ENCODE measurements around the gene PAX8.
A peak's percentile ranks its signal among the peaks of the same experiment; 100 is the strongest.

Gene PAX8

DNA sequence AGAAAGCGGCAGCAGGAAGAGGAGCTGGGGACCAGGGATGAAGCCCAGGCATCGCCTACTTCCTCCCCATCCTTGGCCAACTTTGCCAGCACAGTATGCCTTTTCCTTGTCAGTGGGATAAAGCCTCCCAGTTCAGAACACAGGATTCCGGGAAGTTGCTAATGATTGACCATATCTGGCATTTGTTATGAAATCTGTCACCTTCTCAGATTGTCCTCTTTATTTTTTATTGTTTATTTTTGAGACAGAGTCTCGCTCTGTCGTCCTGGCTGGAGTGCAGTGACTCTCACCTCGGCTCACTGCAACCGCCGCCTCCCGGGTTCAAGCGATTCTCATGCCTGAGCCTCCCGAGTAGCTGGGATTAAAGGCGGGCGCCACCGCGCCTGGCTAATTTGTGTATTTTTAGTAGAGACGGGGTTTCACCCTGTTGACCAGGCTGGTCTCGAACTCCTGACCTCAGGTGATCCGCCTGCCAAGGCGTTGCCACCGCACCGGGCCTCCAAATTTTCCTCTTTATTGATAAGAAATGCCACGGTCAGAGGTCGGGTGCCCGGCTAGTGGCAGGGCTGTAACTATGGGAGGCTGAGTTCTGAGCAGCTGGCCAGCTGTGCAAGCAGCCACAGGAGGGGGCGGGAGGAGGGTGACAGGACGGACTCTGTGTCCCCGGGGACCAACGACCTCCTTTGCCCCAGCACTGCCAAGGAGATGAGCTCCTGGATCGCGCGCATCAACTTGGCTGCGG is 80.5 kb downstream of the PAX8 start:
- peak overlapping the region; percentile 53; the same call in 1 of the 2 replicates for H3K9ac ChIP-seq (ENCODE audit: low read depth, low read length)
- H3K36me3 ChIP-seq (ENCODE audit: insufficient read depth, low read length): no peaks in the 10 kb centered on the region
- H3K9me3 ChIP-seq (ENCODE audit: control insufficient read depth, insufficient read depth, low read length): no peaks in the 10 kb centered on the region
- H3K4me1 ChIP-seq (ENCODE audit: insufficient read depth, low read length): no peaks in the 10 kb centered on the region

DNA sequence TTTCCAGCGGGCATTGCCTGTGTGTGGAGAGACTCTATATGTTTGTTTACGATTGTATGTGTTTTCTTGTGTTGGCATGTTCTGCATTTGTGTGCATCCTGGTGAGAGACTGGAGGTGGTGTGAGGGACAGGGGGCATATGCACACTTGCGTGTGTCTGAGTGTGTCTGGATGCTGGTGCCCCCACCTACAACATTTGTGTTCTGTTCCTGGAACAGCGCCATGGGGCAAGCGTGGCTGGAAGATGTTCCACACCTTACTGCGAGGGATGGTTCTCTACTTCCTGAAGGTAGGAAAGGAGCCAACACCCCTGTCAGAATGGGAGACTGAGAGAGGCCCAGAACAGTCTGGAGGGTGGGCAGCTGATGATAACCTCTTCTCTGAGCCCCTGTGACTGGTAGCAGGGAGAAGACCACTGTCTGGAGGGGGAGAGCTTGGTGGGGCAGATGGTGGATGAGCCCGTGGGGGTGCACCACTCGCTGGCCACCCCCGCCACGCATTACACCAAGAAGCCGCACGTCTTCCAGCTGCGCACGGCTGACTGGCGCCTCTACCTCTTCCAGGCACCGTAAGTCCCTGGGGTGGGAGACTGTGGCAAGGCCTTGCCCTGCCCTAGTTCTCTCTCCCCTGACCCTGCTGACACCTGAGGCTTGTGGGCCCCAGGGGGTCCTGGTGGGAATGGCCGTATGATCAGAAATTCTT is 81.2 kb downstream of the PAX8 start:
- Histone ChIP-seq H3K9ac (ENCODE audit: low read depth, low read length) (no peak overlapping the region), H3K9me3 (ENCODE audit: control insufficient read depth, insufficient read depth, low read length) (no peaks in the 10 kb centered on the region), H3K36me3 (ENCODE audit: insufficient read depth, low read length) (no peaks in the 10 kb centered on the region), H3K4me1 (ENCODE audit: insufficient read depth, low read length) (no peaks in the 10 kb centered on the region)

DNA sequence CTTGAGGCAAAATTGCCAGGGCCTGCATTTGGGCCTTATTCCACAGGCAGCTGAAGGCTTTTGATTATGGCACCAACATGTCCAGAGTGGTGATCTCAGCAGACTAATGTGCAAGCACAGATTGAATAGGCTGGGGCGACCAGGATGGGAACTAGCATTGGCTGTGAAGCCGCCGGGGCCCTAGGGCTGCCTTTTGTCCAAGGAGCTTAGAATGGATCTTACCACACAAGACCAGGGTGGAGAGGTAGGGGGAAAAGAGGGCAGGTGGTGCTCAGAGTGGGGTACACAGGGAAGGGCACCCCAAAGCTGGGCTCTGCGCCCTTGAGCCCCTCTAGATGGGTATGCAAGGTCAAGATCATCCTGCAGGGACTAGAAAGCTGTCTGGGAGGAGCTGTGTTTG is 81.9 kb downstream of the PAX8 start:
- H3K36me3 ChIP-seq (ENCODE audit: insufficient read depth, low read length): no peaks in the 10 kb centered on the region
- no peaks in the 10 kb centered on the region for H3K4me1 ChIP-seq (ENCODE audit: insufficient read depth, low read length)
- H3K9me3 ChIP-seq (ENCODE audit: control insufficient read depth, insufficient read depth, low read length): no peaks in the 10 kb centered on the region
- H3K9ac ChIP-seq (ENCODE audit: low read depth, low read length): no peak overlapping the region

DNA sequence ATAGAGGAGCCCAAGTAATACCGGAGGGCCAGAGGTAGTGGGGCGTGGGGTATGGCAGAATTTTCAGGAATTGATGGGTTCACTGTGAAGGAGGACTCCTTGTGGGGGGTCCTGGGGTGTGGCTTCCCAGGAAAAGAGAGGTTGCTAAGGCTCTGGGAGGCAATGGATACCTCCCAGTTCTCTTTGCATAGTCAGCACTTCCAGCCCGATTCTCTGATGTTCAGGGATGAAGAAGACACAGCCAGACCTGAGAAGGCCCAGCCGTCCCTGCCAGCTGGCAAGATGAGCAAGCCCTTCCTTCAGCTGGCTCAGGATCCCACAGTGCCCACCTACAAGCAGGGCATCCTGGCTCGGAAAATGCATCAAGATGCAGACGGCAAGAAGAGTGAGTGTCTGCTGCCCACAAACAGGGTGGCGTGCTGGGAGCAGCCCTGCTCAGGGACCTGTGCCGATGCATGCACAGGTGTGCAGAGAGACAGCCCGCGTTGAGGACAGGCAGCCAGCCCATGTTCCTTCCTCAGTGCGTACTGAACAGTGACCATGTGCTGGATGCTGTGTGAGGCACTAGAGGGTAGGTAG is 82.7 kb downstream of the PAX8 start:
- Histone ChIP-seq H3K9me3 (ENCODE audit: control insufficient read depth, insufficient read depth, low read length) (no peaks in the 10 kb centered on the region), H3K36me3 (ENCODE audit: insufficient read depth, low read length) (no peaks in the 10 kb centered on the region), H3K9ac (ENCODE audit: low read depth, low read length) (no peak overlapping the region), H3K4me1 (ENCODE audit: insufficient read depth, low read length) (no peaks in the 10 kb centered on the region)

DNA sequence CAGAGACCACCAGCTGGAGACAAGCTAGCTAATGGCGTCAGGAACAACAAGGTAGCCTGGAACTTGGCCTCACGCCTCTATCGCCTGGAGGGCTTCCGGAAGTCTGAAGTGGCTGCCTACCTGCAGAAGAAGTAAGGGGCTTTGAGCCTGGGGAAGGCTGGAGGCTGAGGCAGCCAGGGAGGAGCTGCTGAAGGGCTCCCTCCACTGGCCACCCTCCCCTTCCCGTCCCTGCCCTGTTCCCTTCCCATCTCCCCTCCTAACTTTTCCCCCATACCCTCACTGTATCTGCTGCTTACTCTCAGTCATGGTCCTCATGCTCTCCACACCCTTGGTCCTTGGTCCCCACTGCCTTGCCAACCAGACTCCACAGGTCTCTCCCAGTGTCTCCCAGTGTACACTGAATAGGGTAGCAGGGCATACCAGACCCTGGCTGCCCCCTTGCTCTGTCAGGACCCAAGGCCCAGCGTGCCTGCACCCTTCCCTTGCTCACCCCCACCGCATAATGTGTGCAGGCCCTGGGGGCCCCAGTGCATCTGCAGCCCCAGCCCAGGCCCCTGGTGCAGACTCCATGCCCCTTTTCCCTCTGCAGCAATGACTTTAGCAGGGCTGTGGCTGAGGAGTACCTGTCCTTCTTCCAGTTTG is 86.1 kb downstream of the PAX8 start:
- Histone ChIP-seq H3K9me3 (ENCODE audit: control insufficient read depth, insufficient read depth, low read length) (no peaks in the 10 kb centered on the region), H3K9ac (ENCODE audit: low read depth, low read length) (no peak overlapping the region), H3K4me1 (ENCODE audit: insufficient read depth, low read length) (no peaks in the 10 kb centered on the region), H3K36me3 (ENCODE audit: insufficient read depth, low read length) (no peaks in the 10 kb centered on the region)

DNA sequence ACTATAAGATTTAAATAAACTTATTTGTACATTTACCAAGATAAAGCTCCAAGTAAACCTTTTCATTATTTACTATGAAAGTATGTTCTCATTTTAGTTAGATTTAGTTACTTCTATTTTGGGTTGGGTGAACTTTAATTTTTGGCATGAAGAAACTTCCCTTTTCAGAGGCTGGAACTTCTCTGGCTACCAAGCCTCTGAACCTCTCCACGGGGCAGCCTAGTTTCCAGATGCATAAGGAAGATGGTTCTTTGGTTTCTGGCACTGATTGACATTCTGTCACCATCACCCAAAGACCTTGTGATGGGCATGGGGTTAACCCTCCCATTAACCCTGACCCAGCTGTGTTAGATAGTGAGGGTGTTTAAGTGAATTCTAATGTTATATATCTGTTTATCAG is 87.8 kb downstream of the PAX8 start:
- Histone ChIP-seq H3K4me1 (ENCODE audit: insufficient read depth, low read length) (no peaks in the 10 kb centered on the region), H3K9ac (ENCODE audit: low read depth, low read length) (no peak overlapping the region), H3K36me3 (ENCODE audit: insufficient read depth, low read length) (no peaks in the 10 kb centered on the region)

DNA sequence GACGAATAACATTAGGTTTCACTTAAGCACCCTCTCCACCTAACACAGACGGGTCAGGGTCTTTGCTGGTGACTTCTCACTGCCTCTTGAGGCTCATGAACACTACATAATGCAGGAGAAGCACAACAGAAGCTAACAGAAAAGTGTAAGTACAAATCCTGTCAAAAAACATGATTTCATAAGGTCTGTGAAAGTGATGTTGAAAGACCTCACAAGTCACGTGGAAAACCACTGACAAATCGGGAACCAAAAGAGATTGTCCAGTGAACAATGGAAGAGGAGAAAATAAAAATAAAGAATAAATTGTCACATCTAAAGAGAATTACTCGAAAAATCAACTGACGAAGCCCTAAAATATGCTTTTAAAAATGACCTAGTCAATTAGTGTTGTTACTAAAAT is 91.0 kb downstream of the PAX8 start:
- no peaks in the 10 kb centered on the region for H3K4me1 ChIP-seq (ENCODE audit: insufficient read depth, low read length)
- H3K9me3 ChIP-seq (ENCODE audit: control insufficient read depth, insufficient read depth, low read length): no peaks in the 10 kb centered on the region
- no peaks in the 10 kb centered on the region for H3K36me3 ChIP-seq (ENCODE audit: insufficient read depth, low read length)
- H3K9ac ChIP-seq (ENCODE audit: low read depth, low read length): no peak overlapping the region

More for the DNA sequence above, 87.8 kb downstream of the PAX8 start:
- no peaks in the 10 kb centered on the region for H3K9me3 ChIP-seq (ENCODE audit: control insufficient read depth, insufficient read depth, low read length)

DNA sequence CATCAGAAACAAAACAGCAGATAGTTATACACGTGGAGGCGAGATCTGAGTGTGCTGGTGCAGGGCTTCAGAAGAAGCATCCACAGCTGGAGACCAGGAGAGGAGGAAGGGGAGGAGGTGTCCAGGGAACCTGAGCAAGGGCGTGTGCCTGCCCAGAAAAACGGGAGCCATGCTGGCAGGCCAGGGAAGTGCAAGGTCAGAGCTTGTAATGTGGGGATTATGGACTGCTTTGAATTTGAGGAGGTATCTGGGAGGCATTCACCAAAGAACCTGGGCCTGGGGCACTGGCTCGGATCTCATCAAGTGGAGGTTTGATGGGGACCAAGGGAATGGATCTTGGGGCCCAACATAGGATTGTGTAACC is 92.3 kb downstream of the PAX8 start:
- Histone ChIP-seq H3K9me3 (ENCODE audit: control insufficient read depth, insufficient read depth, low read length) (no peaks in the 10 kb centered on the region), H3K36me3 (ENCODE audit: insufficient read depth, low read length) (no peaks in the 10 kb centered on the region), H3K4me1 (ENCODE audit: insufficient read depth, low read length) (no peaks in the 10 kb centered on the region), H3K9ac (ENCODE audit: low read depth, low read length) (no peak overlapping the region)

DNA sequence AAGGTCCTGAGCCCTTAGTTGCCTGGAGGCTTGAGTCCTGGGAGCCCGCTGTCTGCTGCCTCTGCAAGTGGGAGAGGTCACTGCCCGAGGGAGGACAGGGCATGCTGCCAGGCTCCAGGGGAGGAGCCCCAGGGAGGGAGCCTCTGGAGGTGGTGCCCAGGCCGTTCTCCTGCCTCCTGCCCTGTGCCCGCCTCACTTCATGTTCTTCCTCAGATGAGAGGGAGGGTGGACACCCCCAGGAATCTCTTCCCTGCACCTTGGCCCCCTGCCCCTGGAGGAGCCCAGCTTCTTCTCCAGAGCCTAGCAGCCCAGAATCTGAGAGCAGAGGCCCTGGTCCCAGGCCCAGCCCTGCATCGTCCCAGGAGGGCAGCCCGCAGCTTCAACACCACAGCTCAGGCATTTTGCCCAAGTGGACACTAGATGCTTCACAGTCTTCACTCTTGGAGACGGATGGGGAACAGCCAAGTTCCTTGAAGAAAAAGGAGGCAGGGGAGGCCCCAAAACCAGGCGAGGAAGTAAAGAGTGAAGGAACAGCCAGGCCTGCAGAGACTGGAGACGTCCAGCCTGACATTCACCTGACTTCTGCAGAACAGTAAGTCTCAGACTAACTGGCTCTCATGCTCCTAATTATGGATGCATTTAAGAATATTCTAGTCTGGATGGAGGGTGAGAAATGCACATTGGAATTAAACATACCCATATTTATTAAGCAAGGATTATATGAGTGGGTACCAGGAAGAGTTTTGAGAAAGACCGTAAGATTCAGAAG is 92.9 kb downstream of the PAX8 start:
- H3K9me3 ChIP-seq (ENCODE audit: control insufficient read depth, insufficient read depth, low read length): no peaks in the 10 kb centered on the region
- no peak overlapping the region for H3K9ac ChIP-seq (ENCODE audit: low read depth, low read length)
- H3K36me3 ChIP-seq (ENCODE audit: insufficient read depth, low read length): no peaks in the 10 kb centered on the region
- H3K4me1 ChIP-seq (ENCODE audit: insufficient read depth, low read length): no peaks in the 10 kb centered on the region

DNA sequence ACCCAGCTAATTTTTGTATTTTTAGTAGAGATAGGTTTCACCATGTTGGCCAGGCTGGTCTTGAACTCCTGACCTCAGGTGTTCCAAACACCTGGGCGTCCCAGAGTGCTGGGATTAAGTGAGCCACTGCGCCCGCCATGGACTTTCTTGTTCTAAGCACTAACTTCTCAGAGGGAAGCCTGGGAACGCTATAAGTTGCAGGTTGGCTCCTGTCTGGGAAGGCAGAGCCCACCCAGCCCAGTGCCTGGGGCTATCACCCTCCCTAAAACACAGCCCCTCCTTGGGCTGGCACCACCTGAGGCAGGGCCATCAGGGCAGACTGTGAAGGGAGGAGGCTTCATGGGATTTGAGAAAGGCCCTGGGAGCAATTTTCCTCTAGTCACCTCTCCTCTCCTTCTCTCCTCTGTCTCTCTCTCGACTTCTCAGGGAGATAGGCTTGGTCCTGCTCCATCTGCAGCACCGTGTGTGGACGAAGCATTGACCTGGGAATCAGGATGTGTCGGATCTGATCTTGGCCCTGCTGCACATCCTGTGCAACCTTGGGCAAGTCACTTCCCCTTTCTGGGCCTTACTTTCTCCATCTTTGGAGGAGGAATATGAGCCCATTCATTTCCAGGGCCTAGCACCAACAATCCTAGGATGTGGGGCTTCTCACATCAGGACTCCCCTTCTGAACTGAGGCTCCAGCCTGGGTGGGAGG is 94.0 kb downstream of the PAX8 start:
- Histone ChIP-seq H3K9me3 (ENCODE audit: control insufficient read depth, insufficient read depth, low read length) (no peaks in the 10 kb centered on the region), H3K36me3 (ENCODE audit: insufficient read depth, low read length) (no peaks in the 10 kb centered on the region), H3K4me1 (ENCODE audit: insufficient read depth, low read length) (peaks cover 5% of the 10 kb centered on the region; the same call in 1 of the 2 replicates), H3K9ac (ENCODE audit: low read depth, low read length) (no peak overlapping the region)

DNA sequence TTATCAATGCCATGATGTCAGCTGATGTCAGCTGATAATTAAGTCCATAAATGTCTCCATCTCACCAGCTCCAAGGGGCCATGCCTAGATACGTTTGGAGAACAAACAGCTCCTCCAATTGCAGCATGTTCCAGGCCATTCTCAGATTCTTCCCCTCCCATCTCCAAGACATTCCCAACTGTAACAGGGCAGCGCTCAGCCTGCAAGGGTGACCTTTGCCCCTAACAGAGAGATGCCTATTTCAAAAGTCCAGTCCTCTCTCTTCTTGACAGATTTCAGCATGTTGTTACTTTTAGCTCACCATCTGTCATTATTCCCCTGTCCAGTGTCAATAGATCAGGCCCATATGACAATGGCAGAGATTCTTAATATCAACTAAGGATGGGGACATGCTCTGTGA is 95.0 kb downstream of the PAX8 start:
- H3K9me3 ChIP-seq (ENCODE audit: control insufficient read depth, insufficient read depth, low read length): no peaks in the 10 kb centered on the region
- H3K9ac ChIP-seq (ENCODE audit: low read depth, low read length): no peak overlapping the region
- H3K4me1 ChIP-seq (ENCODE audit: insufficient read depth, low read length): peaks cover 5% of the 10 kb centered on the region; the same call in 1 of the 2 replicates
- no peaks in the 10 kb centered on the region for H3K36me3 ChIP-seq (ENCODE audit: insufficient read depth, low read length)

DNA sequence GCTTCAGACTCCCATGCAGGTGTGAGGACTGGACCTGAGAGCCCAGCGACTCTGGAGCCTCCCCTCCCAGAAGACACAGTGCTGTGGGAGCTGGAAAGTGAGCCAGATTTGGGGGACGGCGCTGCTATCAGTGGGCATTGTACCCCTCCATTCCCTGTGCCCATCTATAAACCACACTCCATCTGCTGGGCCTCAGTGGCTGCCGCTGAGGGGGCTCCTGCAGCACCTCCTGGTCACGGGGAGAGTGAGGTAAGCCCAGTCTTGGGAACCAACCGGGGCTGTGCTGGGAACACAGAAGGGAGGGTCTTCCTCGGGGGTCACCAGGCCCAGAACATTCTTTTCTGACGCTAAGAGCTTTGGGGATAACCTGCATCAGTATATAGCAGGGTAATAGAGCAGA is 95.5 kb downstream of the PAX8 start:
- H3K36me3 ChIP-seq (ENCODE audit: insufficient read depth, low read length): no peaks in the 10 kb centered on the region
- H3K4me1 ChIP-seq (ENCODE audit: insufficient read depth, low read length): peaks cover 5% of the 10 kb centered on the region; the same call in 1 of the 2 replicates
- no peak overlapping the region for H3K9ac ChIP-seq (ENCODE audit: low read depth, low read length)
- no peaks in the 10 kb centered on the region for H3K9me3 ChIP-seq (ENCODE audit: control insufficient read depth, insufficient read depth, low read length)

DNA sequence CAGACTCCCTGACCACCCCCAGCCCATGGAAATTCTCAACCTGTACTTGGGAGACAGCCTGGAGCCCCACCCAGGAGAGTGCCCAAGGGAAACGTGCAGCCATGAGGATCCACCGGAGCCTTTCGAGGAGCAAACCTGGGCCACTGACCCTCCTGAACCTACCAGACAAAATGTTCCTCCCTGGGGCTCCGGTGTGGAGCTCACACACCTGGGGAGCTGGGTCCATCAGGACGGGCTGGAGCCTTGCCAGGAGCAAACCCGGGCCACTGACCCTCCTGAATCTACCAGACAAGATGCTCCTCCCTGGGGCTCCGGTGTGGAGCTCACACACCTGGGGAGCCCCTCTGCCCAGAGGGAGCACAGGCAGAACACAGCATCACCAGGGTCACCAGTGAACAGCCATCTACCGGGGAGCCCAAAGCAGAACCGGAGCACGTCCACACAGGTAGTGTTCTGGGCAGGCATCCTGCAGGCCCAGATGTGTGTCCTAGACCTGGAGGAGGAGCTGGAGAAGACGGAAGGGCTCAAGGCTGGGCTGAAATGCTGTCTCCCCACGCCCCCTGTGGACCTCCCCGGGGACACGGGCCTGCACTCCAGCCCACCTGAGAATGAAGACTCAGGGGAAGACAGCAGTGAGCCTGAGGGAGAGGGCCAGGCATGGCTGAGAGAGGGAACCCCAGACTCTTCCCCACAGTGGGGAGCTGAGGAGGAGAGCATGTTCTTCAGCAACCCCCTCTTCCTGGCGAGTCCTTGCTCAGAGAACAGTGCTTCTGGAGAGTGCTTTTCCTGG is 96.1 kb downstream of the PAX8 start:
- peaks cover 5% of the 10 kb centered on the region; the same call in 1 of the 2 replicates for H3K4me1 ChIP-seq (ENCODE audit: insufficient read depth, low read length)
- no peak overlapping the region for H3K9ac ChIP-seq (ENCODE audit: low read depth, low read length)
- no peaks in the 10 kb centered on the region for H3K9me3 ChIP-seq (ENCODE audit: control insufficient read depth, insufficient read depth, low read length)
- no peaks in the 10 kb centered on the region for H3K36me3 ChIP-seq (ENCODE audit: insufficient read depth, low read length)
